BJ (cell line): ENCODE results near the gene DNAJB1. TPM values are rescaled to one million over a fixed set of nuclear protein-coding genes. Genes with fewer than 3 reads are reported as not detected.
"Not testable (repeated sequence)": the region's sequence is repeated elsewhere in the genome, so short reads cannot be mapped to it uniquely, and the experiment has no call there.

Experiments
- CTCF ChIA-PET: fragments of 350-600 bp; formaldehyde crosslinking; extraction: SDS; loops from one replicate; lab custom pipeline; 2021; ENCODE audit warnings: antibody characterized with exemption, inconsistent platforms; lab: Yijun Ruan, JAX
- POLR2A ChIA-PET: fragments of 300-600 bp; sonication (Branson Sonifier 250); formaldehyde crosslinking; extraction: SDS; loops from one replicate; lab custom pipeline; 2021; ENCODE audit warnings: antibody characterized with exemption; lab: Charles Lee
- DNase-seq: peaks from one replicate; pipeline ENCODE4 v3.0.0-alpha.2; 2011; ENCODE audit warnings: low read depth
- H3K27me3 ChIP-seq: 2 replicates; pipeline ENCODE4 v1.6.0; 2011; ENCODE audit warnings: low read length; ENCODE audit not compliant: control insufficient read depth, insufficient read depth
- H3K36me3 ChIP-seq: 2 replicates; pipeline ENCODE4 v1.5.1; 2011; ENCODE audit warnings: low read length; ENCODE audit not compliant: control insufficient read depth, insufficient read depth
- H3K4me3 ChIP-seq: 2 replicates; pipeline ENCODE4 v1.5.1; 2011; ENCODE audit warnings: low read depth, mild to moderate bottlenecking, control low read depth, low read length
- polyA plus RNA-seq: library from polyadenylated mRNA; depleted of rRNA; stranded (reverse); fragments of >200 nt; gene quantifications from 2 replicates; pipeline ENCODE4 v1.2.3, GENCODE V29; 2011
- TF ChIP-seq, protein P1 (sequence below): IDR thresholded peaks from 2 replicates; pipeline ENCODE4 v1.5.1; 2011; ENCODE audit warnings: low read depth, mild to moderate bottlenecking, control low read depth, inconsistent platforms, low read length, moderate library complexity; ENCODE audit not compliant: insufficient read depth

Gene DNAJB1
- polyA plus RNA-seq, 1 experiment: 133 TPM

DNA sequence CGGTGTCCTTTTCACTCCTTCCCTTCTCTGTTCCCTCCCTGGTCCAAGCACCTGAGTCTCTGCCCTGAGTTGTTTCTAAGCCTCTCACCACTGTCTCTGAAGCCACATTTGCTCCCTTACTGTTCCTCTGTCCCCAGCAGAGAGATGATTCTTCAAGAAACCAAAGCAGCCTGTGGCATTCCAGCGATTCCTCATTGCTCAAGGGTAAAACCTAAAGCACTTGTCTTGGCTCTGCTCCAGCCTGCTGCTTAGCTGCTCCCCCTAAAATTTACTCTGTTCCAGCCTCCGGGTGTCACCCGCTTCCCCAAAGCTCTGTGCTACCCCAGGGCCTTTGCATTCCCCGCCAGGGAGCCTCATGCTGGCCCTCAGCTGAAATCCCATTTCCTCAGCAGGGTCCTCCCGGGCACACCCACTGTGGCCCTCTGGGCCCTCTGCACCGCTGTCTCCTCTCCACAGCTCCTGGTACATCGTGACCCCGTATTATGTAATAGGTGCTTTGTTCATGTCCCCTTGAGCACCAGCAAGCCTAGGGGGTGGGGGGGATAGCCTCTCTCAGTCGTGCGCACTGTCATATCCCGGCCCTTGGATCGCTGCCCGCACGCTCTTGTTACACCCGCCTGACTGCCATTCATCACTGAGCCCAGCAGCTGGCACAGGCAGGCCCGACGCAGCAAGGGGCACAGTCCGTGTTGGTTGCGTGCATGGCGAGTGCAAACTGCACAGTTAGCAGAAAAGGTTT is 26.9 kb upstream of the DNAJB1 start:
- no peak for DNase-seq
- Histone ChIP-seq H3K27me3 (no peaks in the 10 kb centered on the region), H3K36me3 (no peaks in the 10 kb centered on the region; the same call in 1 of the 2 replicates), H3K4me3 (no peak overlapping the region)
- ChIA-PET CTCF (interaction anchor here (0.7 to 3.8 kb wide), 3 partner anchors 12 to 65 kb away, joined by 4 to 26 read pairs (median 9); no protein-coding TSS in a partner anchor), POLR2A (no interaction called here)
- TF ChIP-seq, protein P1, sequence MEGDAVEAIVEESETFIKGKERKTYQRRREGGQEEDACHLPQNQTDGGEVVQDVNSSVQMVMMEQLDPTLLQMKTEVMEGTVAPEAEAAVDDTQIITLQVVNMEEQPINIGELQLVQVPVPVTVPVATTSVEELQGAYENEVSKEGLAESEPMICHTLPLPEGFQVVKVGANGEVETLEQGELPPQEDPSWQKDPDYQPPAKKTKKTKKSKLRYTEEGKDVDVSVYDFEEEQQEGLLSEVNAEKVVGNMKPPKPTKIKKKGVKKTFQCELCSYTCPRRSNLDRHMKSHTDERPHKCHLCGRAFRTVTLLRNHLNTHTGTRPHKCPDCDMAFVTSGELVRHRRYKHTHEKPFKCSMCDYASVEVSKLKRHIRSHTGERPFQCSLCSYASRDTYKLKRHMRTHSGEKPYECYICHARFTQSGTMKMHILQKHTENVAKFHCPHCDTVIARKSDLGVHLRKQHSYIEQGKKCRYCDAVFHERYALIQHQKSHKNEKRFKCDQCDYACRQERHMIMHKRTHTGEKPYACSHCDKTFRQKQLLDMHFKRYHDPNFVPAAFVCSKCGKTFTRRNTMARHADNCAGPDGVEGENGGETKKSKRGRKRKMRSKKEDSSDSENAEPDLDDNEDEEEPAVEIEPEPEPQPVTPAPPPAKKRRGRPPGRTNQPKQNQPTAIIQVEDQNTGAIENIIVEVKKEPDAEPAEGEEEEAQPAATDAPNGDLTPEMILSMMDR: no peak

DNA sequence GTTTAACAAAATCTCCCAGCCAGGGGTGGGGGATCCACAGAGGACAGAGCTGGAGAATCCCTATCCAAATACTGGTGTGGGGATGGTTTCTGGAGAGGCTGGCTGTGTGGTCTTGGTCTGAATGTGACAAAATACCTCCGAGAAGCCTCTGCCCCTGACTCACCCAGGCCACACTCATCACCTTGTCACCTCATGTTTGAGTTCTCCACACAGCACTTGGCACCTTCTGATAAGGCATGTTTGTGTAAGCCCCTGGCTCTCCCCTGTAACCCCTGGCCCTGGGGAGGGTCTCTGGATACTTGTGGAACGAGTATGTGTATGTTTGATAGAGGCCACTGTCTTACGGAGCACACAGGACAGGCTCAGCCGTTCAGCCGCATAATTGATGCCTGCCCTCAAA is 25.9 kb upstream of the DNAJB1 start:
- TF ChIP-seq, protein P1: no peak
- H3K4me3 ChIP-seq: no peak overlapping the region
- POLR2A ChIA-PET: no interaction called here
- CTCF ChIA-PET: interaction anchor here (2.4 kb wide), 1 partner anchor 13 kb away, joined by 9 read pairs; no protein-coding TSS in a partner anchor
- no peak for DNase-seq
- H3K36me3 ChIP-seq: no peaks in the 10 kb centered on the region; the same call in 1 of the 2 replicates
- no peaks in the 10 kb centered on the region for H3K27me3 ChIP-seq

- POLR2A ChIA-PET: no interaction called here
Observed at GRCh38 chr19:14542711-14543328, 24.6 kb upstream of the DNAJB1 start.

DNA sequence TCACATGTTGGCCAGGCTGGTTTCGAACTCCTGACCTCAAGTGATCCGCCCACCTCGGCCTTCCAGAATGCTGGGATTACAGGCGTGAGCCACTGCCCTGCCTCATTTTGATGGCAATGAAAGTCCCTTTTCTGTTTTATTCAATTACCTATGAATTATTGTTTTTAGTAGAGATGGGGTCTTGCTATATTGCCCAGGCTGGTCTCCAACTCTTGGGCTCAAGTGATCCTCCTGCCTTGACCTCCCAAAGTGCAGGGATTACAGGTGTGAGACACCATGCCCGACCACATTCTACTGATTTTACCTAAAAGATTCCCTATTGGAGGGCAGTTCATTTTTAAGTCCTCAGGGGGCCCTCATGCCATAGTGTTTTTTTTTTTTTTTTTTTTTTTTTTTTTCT is 23.8 kb upstream of the DNAJB1 start:
- POLR2A ChIA-PET: not testable (repeated sequence)
- CTCF ChIA-PET: interaction anchor here (1.1 kb wide), 1 partner anchor 70 kb away, joined by 3 read pairs; no protein-coding TSS in a partner anchor

More at GRCh38 chr19:14542711-14543328, 24.6 kb upstream of the DNAJB1 start:
- TF ChIP-seq, protein P1: no peak
- Histone ChIP-seq H3K36me3 (no peaks in the 10 kb centered on the region), H3K4me3 (no peak overlapping the region), H3K27me3 (no peaks in the 10 kb centered on the region)
- DNase-seq: peak; percentile 31
- CTCF ChIA-PET: interaction anchor here (1.0 to 2.4 kb wide), 4 partner anchors 11 to 70 kb away, joined by 3 to 9 read pairs (median 4); no protein-coding TSS in a partner anchor

GRCh38 chr19:14540741-14541525 is 22.7 kb upstream of the DNAJB1 start:
- POLR2A ChIA-PET: no interaction called here
- CTCF ChIA-PET: interaction anchor here (0.7 to 0.8 kb wide), 2 partner anchors 13 to 16 kb away, joined by 3 read pairs; no protein-coding TSS in a partner anchor
- TF ChIP-seq, protein P1: no peak
- no peak for DNase-seq
- no peak overlapping the region for H3K4me3 ChIP-seq
- no peaks in the 10 kb centered on the region for H3K36me3 ChIP-seq
- H3K27me3 ChIP-seq: no peaks in the 10 kb centered on the region

More for the DNA sequence above, 23.8 kb upstream of the DNAJB1 start:
- not testable (repeated sequence) for DNase-seq, H3K36me3 ChIP-seq, H3K27me3 ChIP-seq, H3K4me3 ChIP-seq
